Right hindlimb (tissue), 1 donor: ENCODE data around the gene AMIGO2.

Experiments
- DNase-seq: peaks from one replicate; pipeline ENCODE4 v3.0.0-alpha.2; 2018

AMIGO2 gene

DNA sequence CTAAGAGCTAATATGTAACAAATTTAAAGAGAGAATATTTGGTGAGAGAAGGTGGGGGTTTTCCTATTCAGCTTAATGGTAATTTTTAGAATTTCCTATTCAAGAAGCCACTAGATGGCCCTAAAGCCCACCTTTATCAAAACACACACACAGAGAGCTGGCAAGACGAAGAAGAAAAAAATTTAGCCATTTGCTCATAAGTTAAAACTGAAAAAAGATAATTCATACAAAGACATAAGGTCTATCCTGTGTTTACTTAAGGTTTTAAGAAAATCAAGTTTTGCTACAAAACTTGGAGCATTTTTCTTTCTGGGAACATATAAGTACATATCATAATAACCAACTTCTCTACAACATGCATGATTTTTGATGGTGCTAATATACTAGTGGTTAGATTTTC lies 47.1 kb downstream of the AMIGO2 start:
- no peak for DNase-seq

- no peak for DNase-seq
These were observed 49.9 kb downstream of the AMIGO2 start for GRCh38 chr12:47029903-47030302.

DNA sequence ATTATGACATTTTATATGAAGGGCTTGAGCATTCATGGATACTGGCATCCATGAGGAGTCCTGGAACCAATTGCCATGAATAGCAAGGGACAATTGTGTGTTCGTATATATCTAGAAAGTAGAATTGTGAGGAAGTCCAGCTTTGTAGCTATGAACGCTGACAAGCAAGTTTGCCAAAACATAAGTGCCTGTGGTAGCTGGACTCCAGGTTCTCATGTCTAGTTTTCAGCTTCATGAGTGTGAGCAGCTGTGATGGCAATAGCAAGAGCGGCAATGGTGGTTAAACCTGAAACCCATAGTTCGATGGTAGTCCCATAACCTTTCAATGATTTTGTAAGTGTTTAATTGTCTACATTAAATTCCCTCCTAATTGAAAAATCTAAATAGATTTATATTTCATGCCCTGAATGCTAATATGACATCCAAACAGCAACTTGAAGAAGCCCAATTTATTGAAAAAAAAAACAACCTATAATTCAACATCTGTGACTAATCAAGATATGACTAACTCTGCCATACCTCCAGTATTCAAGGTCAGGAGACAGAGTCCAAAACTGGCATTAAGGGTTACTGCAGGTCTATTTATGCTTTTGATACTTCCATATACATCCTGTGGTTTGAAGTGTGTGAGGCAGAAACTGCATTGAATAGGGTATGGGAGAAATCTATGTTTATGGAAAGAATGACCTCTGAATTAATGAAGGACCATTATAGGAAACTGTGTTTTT lies 50.6 kb downstream of the AMIGO2 start:
- no peak for DNase-seq

- DNase-seq: no peak
These were observed 51.6 kb downstream of the AMIGO2 start for GRCh38 chr12:47028186-47028585.
